Measurements from ENCODE around the gene PANK1.

Gene PANK1

DNA sequence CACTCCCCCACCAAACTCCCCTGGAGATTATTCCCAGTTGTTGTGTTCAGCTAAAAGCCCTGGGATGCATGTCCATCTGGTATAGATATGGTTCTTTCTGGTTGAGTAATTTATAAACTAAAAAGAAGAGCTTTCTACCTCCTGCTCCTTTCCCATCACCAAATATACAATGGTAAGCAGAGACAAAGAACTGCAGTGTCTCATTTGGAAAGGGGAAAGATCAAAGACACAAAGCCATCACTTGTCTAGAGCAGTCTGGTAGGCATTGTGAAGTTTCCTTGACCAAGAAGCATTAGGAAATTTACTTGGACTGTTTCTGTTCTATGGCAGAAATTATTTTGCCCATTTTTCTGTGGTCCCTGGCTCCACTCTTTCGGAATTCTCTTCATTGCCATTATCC, 24.9 kb upstream of the PANK1 start:
- TF ChIP-seq TAF1 (IDR thresholded peaks at IDR 0.05; ENCODE audit: low read depth) (no peak), TCF12 (IDR thresholded peaks at IDR 0.05; ENCODE audit: low read depth) (no peak), YY1 (IDR thresholded peaks at IDR 0.05; ENCODE audit: low read depth) (no peak), CEBPB (IDR thresholded peaks at IDR 0.05) (no peak), RAD21 (IDR thresholded peaks at IDR 0.05; ENCODE audit: low read depth) (no peak)
- TF ChIP-seq, protein P1, sequence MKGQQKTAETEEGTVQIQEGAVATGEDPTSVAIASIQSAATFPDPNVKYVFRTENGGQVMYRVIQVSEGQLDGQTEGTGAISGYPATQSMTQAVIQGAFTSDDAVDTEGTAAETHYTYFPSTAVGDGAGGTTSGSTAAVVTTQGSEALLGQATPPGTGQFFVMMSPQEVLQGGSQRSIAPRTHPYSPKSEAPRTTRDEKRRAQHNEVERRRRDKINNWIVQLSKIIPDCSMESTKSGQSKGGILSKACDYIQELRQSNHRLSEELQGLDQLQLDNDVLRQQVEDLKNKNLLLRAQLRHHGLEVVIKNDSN (IDR thresholded peaks at IDR 0.05) = no peak

GRCh38 chr10:89668386-89669071, 23.5 kb upstream of the PANK1 start:
- no peak for TF ChIP-seq TEAD4 (IDR thresholded peaks at IDR 0.05)
- TF ChIP-seq, protein P1 (IDR thresholded peaks at IDR 0.05) = no peak
- no peak for TF ChIP-seq NFIC (IDR thresholded peaks at IDR 0.05)
- no peak for TF ChIP-seq YY1 (IDR thresholded peaks at IDR 0.05; ENCODE audit: low read depth)
- TF ChIP-seq CREB1 (IDR thresholded peaks at IDR 0.05; ENCODE audit: low read depth) = no peak

DNA sequence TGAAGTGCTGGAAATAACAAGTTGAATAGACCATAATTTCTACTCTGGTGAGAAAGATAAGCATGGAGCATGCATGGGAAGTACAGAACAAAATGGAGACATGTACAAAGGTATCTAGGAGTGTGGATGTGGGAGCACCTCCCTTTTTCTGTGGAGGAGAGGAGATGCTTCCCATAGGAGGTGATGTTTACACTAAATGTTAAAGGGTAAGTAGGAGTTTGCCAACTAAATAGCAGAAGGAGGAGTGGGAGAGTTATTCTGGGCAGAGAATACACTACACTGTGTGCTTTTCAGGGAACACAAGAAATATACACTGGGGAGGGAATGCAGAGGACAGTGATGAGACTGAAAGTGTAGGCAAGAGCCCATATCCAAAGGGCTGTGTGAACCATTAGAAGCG, 21.1 kb upstream of the PANK1 start:
- TF ChIP-seq CEBPB (IDR thresholded peaks at IDR 0.05) (no peak), FOXM1 (IDR thresholded peaks at IDR 0.05; ENCODE audit: borderline replicate concordance, low read depth) (no peak), CREB1 (IDR thresholded peaks at IDR 0.05; ENCODE audit: low read depth) (no peak)
- TF ChIP-seq, protein P1 (IDR thresholded peaks at IDR 0.05) = no peak

DNA sequence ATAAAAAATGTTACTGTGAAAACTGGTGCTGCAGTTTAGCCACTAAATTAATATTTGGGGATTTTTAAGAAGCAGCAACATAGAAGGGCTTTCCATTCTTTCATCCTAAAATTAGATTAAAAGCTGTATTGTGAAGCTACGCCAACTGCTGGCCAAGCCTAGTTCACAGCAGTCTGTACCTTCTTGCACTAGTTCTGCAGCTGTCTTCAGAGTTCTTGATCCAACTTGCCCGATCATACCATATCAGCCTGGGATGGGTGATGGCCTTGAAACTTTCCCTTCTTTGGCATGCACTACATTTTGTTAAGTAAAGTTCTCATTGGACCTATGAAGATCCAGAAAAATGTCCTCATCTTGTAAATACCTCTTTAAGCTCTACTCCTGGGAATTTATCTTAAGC, 20.3 kb upstream of the PANK1 start:
- TF ChIP-seq YY1 (IDR thresholded peaks at IDR 0.05; ENCODE audit: low read depth) = no peak
- no peak for TF ChIP-seq TEAD4 (IDR thresholded peaks at IDR 0.05)

- TF ChIP-seq ZBTB7A (IDR thresholded peaks at IDR 0.05; ENCODE audit: low read depth) (no peak), CREB1 (IDR thresholded peaks at IDR 0.05; ENCODE audit: low read depth) (no peak), REST (IDR thresholded peaks at IDR 0.05; ENCODE audit: low read depth) (no peak), NFIC (IDR thresholded peaks at IDR 0.05) (no peak), FOXM1 (IDR thresholded peaks at IDR 0.05; ENCODE audit: borderline replicate concordance, low read depth) (no peak), TCF12 (IDR thresholded peaks at IDR 0.05; ENCODE audit: low read depth) (no peak), EP300 (IDR thresholded peaks at IDR 0.05; ENCODE audit: borderline replicate concordance) (no peak)
Measured at GRCh38 chr10:89664203-89664602, 19.2 kb upstream of the PANK1 start.

GRCh38 chr10:89663144-89663543, 18.1 kb upstream of the PANK1 start:
- TF ChIP-seq, protein P2, sequence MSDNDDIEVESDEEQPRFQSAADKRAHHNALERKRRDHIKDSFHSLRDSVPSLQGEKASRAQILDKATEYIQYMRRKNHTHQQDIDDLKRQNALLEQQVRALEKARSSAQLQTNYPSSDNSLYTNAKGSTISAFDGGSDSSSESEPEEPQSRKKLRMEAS (IDR thresholded peaks at IDR 0.05) = no peak
- TF ChIP-seq REST (IDR thresholded peaks at IDR 0.05; ENCODE audit: low read depth) = no peak
- TF ChIP-seq EGR1 (IDR thresholded peaks at IDR 0.05) = no peak

GRCh38 chr10:89662596-89662995, 17.6 kb upstream of the PANK1 start:
- TF ChIP-seq YY1 (IDR thresholded peaks at IDR 0.05; ENCODE audit: low read depth) = no peak
